Peyer's patch (tissue), 4 donors: ENCODE measurements around the gene COL5A2.

Experiments
- CTCF ChIP-seq, 6 experiments: fragments of 450-650 bp in 4 of 6; fragments of 200-600 bp in 2 of 6; sonication (generic) in 1 of 6; IDR thresholded peaks; one replicate each; pipeline ENCODE4 v1.5.1; 2017 to 2019; ENCODE audit warnings: antibody characterized with exemption in 6 of 6, mild to moderate bottlenecking in 3 of 6, moderate library complexity in 1 of 6
- POLR2A ChIP-seq, 2 donors: fragments of 450-650 bp; IDR thresholded peaks; one replicate each; pipeline ENCODE4 v1.5.1; 2017; ENCODE audit warnings: antibody characterized with exemption in 2 of 2, mild to moderate bottlenecking in 2 of 2, moderate library complexity in 2 of 2

GRCh38 chr2:189143925-189144324 lies 35.6 kb downstream of the COL5A2 start:
- TF ChIP-seq CTCF (IDR thresholded peaks at IDR 0.05) = no peak
- no peak for TF ChIP-seq POLR2A (IDR thresholded peaks at IDR 0.05)
